Retinal pigment epithelial cell (primary cell): Measurements from ENCODE around the gene CTTN.
"Not testable (repeated sequence)": the region's sequence is repeated elsewhere in the genome, so short reads cannot be mapped to it uniquely, and the experiment has no call there.

ENCODE experiments used
- DNase-seq: peaks from one replicate; pipeline ENCODE4 v3.0.0-alpha.2; 2010; ENCODE audit warnings: low read depth
- H3K4me3 ChIP-seq: 2 replicates; pipeline ENCODE4 v1.5.1; 2011; ENCODE audit warnings: mild to moderate bottlenecking, low read length, control low read depth, moderate library complexity
- CTCF ChIP-seq: conservative IDR thresholded peaks from 2 replicates; pipeline ENCODE4 v1.5.1; 2011; ENCODE audit warnings: low read depth, low read length, control low read depth, inconsistent platforms

The CTTN gene

GRCh38 chr11:70387564-70387963, 10.8 kb upstream of the CTTN start:
- TF ChIP-seq CTCF, result no peak
- no peak for DNase-seq

GRCh38 chr11:70389201-70389600, 9.1 kb upstream of the CTTN start:
- H3K4me3 ChIP-seq, result no peak overlapping the region
- no peak for TF ChIP-seq CTCF
- DNase-seq, result no peak

More at GRCh38 chr11:70387564-70387963, 10.8 kb upstream of the CTTN start:
- H3K4me3 ChIP-seq, result no peak overlapping the region

GRCh38 chr11:70390882-70391281, 7.4 kb upstream of the CTTN start:
- not testable (repeated sequence) for H3K4me3 ChIP-seq, DNase-seq

GRCh38 chr11:70394211-70394950, 3.9 kb upstream of the CTTN start:
- TF ChIP-seq CTCF, result no peak
- no peak overlapping the region for H3K4me3 ChIP-seq
- no peak for DNase-seq

GRCh38 chr11:70397336-70397982, 870 bp upstream of the CTTN start:
- DNase-seq, result no peak
- peak overlapping the region; percentile 82 for H3K4me3 ChIP-seq
- TF ChIP-seq CTCF, result no peak

- no peak for DNase-seq
- TF ChIP-seq CTCF, result no peak
- peak overlapping the region; percentile 82 for H3K4me3 ChIP-seq
Observed at GRCh38 chr11:70398834-70399680, 728 bp downstream of the CTTN start.

GRCh38 chr11:70399681-70400112, 1.4 kb downstream of the CTTN start:
- peak overlapping the region; percentile 82 for H3K4me3 ChIP-seq
- peak; percentile 89 for DNase-seq
- TF ChIP-seq CTCF, result no peak
